ENCODE data around the gene TYW5. TPM values are rescaled to one million over a fixed set of nuclear protein-coding genes. Genes with fewer than 3 reads are reported as not detected.
A peak's percentile ranks its signal among the peaks of the same experiment; 100 is the strongest.

TYW5 gene
- 7.6 and 8.3 TPM in 2 replicates for total RNA-seq

- Histone ChIP-seq H3K36me3 (ENCODE audit: insufficient read depth, low read length) (peaks cover 17% of the 10 kb centered on the region), H4K20me1 (ENCODE audit: insufficient read depth, low read length) (no peaks in the 10 kb centered on the region), H3K27me3 (ENCODE audit: insufficient read depth, low read length) (no peaks in the 10 kb centered on the region), H3K9me3 (ENCODE audit: low read depth, low read length) (no peaks in the 10 kb centered on the region), H3K79me2 (ENCODE audit: insufficient read depth, low read length) (peaks cover 79% of the 10 kb centered on the region), H3K4me2 (ENCODE audit: insufficient read depth, low read length) (peak within 1 kb of the TSS; percentile 99), H3K27ac (ENCODE audit: low read depth, low read length) (peak within 1 kb of the TSS; percentile 76), H3K4me1 (ENCODE audit: insufficient read depth, low read length) (peaks cover 18% of the 10 kb centered on the region), H3K4me3 (ENCODE audit: insufficient read depth, low read length) (peak within 1 kb of the TSS; percentile 96), H2AFZ (ENCODE audit: low read length) (peak within 1 kb of the TSS; percentile 99)
- peak; percentile 92 for DNase-seq (ENCODE audit: insufficient read length, low spot score, missing footprints)
- TF ChIP-seq CTCF (IDR thresholded peaks at IDR 0.05; ENCODE audit: extremely low read depth, low read depth, low read length), result peak; percentile 17
Measured at GRCh38 chr2:199955339-199956061, at the start of gene TYW5, which contains the start of gene MAIP1. Gene TYW5 (minus strand): TSS chr2:199955491. CDS start chr2:199955470, 21 bp downstream. Gene MAIP1 (plus strand): TSS chr2:199955582. CDS start chr2:199955799, 217 bp downstream.

GRCh38 chr2:200003444-200003843 lies 48.2 kb upstream of the TYW5 start:
- DNase-seq (ENCODE audit: insufficient read length, low spot score, missing footprints), result peak; percentile 61
- Histone ChIP-seq H3K36me3 (ENCODE audit: insufficient read depth, low read length) (no peaks in the 10 kb centered on the region), H3K79me2 (ENCODE audit: insufficient read depth, low read length) (no peaks in the 10 kb centered on the region), H2AFZ (ENCODE audit: low read length) (no peak overlapping the region), H3K27ac (ENCODE audit: low read depth, low read length) (no peak overlapping the region), H4K20me1 (ENCODE audit: insufficient read depth, low read length) (no peaks in the 10 kb centered on the region), H3K4me2 (ENCODE audit: insufficient read depth, low read length) (no peak overlapping the region), H3K27me3 (ENCODE audit: insufficient read depth, low read length) (no peaks in the 10 kb centered on the region), H3K4me1 (ENCODE audit: insufficient read depth, low read length) (no peaks in the 10 kb centered on the region), H3K4me3 (ENCODE audit: insufficient read depth, low read length) (no peak overlapping the region), H3K9me3 (ENCODE audit: low read depth, low read length) (no peaks in the 10 kb centered on the region)
- TF ChIP-seq CTCF (IDR thresholded peaks at IDR 0.05; ENCODE audit: extremely low read depth, low read depth, low read length), result no peak

GRCh38 chr2:200000444-200001163 lies 45.3 kb upstream of the TYW5 start:
- no peak overlapping the region for H3K27ac ChIP-seq (ENCODE audit: low read depth, low read length)
- H3K4me3 ChIP-seq (ENCODE audit: insufficient read depth, low read length), result no peak overlapping the region
- no peaks in the 10 kb centered on the region for H4K20me1 ChIP-seq (ENCODE audit: insufficient read depth, low read length)
- H3K4me2 ChIP-seq (ENCODE audit: insufficient read depth, low read length), result no peak overlapping the region
- no peak for DNase-seq (ENCODE audit: insufficient read length, low spot score, missing footprints)
- no peaks in the 10 kb centered on the region for H3K27me3 ChIP-seq (ENCODE audit: insufficient read depth, low read length)
- TF ChIP-seq CTCF (IDR thresholded peaks at IDR 0.05; ENCODE audit: extremely low read depth, low read depth, low read length), result no peak
- H3K9me3 ChIP-seq (ENCODE audit: low read depth, low read length), result no peaks in the 10 kb centered on the region
- no peak overlapping the region for H2AFZ ChIP-seq (ENCODE audit: low read length)
- H3K79me2 ChIP-seq (ENCODE audit: insufficient read depth, low read length), result no peaks in the 10 kb centered on the region
- H3K4me1 ChIP-seq (ENCODE audit: insufficient read depth, low read length), result no peaks in the 10 kb centered on the region
- no peaks in the 10 kb centered on the region for H3K36me3 ChIP-seq (ENCODE audit: insufficient read depth, low read length)

- Histone ChIP-seq H3K4me1 (ENCODE audit: insufficient read depth, low read length) (no peaks in the 10 kb centered on the region), H3K79me2 (ENCODE audit: insufficient read depth, low read length) (no peaks in the 10 kb centered on the region), H3K27ac (ENCODE audit: low read depth, low read length) (no peak overlapping the region), H3K4me2 (ENCODE audit: insufficient read depth, low read length) (no peak overlapping the region), H3K4me3 (ENCODE audit: insufficient read depth, low read length) (no peak overlapping the region), H3K9me3 (ENCODE audit: low read depth, low read length) (no peaks in the 10 kb centered on the region), H4K20me1 (ENCODE audit: insufficient read depth, low read length) (no peaks in the 10 kb centered on the region), H2AFZ (ENCODE audit: low read length) (no peak overlapping the region), H3K27me3 (ENCODE audit: insufficient read depth, low read length) (no peaks in the 10 kb centered on the region), H3K36me3 (ENCODE audit: insufficient read depth, low read length) (no peaks in the 10 kb centered on the region)
- no peak for TF ChIP-seq CTCF (IDR thresholded peaks at IDR 0.05; ENCODE audit: extremely low read depth, low read depth, low read length)
- DNase-seq (ENCODE audit: insufficient read length, low spot score, missing footprints), result no peak
Measured at GRCh38 chr2:199999166-199999565, 43.9 kb upstream of the TYW5 start.

All from osteoblast (primary cell).